MCF 10A (cell line): Measurements from ENCODE around the gene OR2C1. TPM values are rescaled to one million over a fixed set of nuclear protein-coding genes. Genes with fewer than 3 reads are reported as not detected.
A peak's percentile ranks its signal among the peaks of the same experiment; 100 is the strongest.

Source experiments
- BruUV-seq: library from RNA; stranded (reverse); fragments of 400-500 nt; replicated peaks from 2 replicates; lab custom pipeline; 2021; lab: Mats Ljungman, UMichigan
- CTCF ChIA-PET: fragments of 300-600 bp; sonication (Branson Sonifier 250); formaldehyde crosslinking; extraction: SDS; loops from one replicate; lab custom pipeline; 2021; ENCODE audit warnings: antibody characterized with exemption, inconsistent platforms; lab: Yijun Ruan, JAX
- POLR2A ChIA-PET: fragments of 300-600, 350-650 bp; sonication (Branson Sonifier 250); formaldehyde crosslinking; extraction: SDS; loops from one replicate; lab custom pipeline; 2020; ENCODE audit warnings: antibody characterized with exemption, inconsistent platforms; lab: Yijun Ruan, JAX
- DNase-seq: peaks from one replicate; pipeline ENCODE4 v3.0.0-alpha.2; 2018; ENCODE audit not compliant: unreplicated experiment
- H3K27ac Mint-ChIP-seq: one replicate; pipeline ENCODE4 v1.8.0; 2022; ENCODE audit warnings: mild to moderate bottlenecking, low read depth, mixed read lengths; ENCODE audit not compliant: unreplicated experiment
- H3K27me3 Mint-ChIP-seq: one replicate; pipeline ENCODE4 v1.8.0; 2022; ENCODE audit warnings: mixed read lengths; ENCODE audit not compliant: insufficient read depth, unreplicated experiment
- H3K36me3 Mint-ChIP-seq: one replicate; pipeline ENCODE4 v1.8.0; 2022; ENCODE audit warnings: mild to moderate bottlenecking, moderate library complexity, mixed read lengths; ENCODE audit not compliant: insufficient read depth, unreplicated experiment
- H3K4me1 Mint-ChIP-seq: one replicate; pipeline ENCODE4 v1.8.0; 2022; ENCODE audit warnings: mixed read lengths; ENCODE audit not compliant: insufficient read depth, unreplicated experiment
- H3K4me3 Mint-ChIP-seq: one replicate; pipeline ENCODE4 v1.8.0; 2022; ENCODE audit warnings: mild to moderate bottlenecking, moderate library complexity, mixed read lengths; ENCODE audit not compliant: unreplicated experiment
- H3K9me3 Mint-ChIP-seq: one replicate; pipeline ENCODE4 v1.8.0; 2022; ENCODE audit warnings: mixed read lengths; ENCODE audit not compliant: unreplicated experiment
- intact Hi-C: fragments of 100-400 bp; cut with micrococcal nuclease; formaldehyde crosslinking; loops from 2 replicates; pipeline ENCODE4 v1.14.1; 2022
- total RNA-seq: library from RNA; stranded (reverse); gene quantifications from 2 replicates; pipeline ENCODE4 v1.2.3, GENCODE V29; 2022
- TF ChIP-seq, protein P1 (sequence below): fragments of 200-600 bp; IDR thresholded peaks from one replicate; pipeline ENCODE4 v1.8.0; 2022; ENCODE audit warnings: antibody characterized with exemption, mild to moderate bottlenecking; ENCODE audit not compliant: unreplicated experiment

OR2C1 gene
- total RNA-seq, 1 experiment from 2014 or later = not detected

DNA sequence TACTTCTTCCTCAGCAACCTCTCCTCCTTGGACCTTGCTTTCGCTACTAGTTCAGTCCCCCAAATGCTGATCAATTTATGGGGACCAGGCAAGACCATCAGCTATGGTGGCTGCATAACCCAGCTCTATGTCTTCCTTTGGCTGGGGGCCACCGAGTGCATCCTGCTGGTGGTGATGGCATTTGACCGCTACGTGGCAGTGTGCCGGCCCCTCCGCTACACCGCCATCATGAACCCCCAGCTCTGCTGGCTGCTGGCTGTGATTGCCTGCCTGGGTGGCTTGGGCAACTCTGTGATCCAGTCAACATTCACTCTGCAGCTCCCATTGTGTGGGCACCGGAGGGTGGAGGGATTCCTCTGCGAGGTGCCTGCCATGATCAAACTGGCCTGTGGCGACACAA, 429 bp downstream of the OR2C1 start:
- Mint-ChIP-seq H3K27me3 (peaks cover 32% of the 10 kb centered on the region), H3K4me1 (no peaks in the 10 kb centered on the region), H3K4me3 (no peak overlapping the region), H3K27ac (no peak overlapping the region), H3K9me3 (peaks cover 7% of the 10 kb centered on the region), H3K36me3 (no peaks in the 10 kb centered on the region)
- POLR2A ChIA-PET = no interaction called here
- no TSS peak for BruUV-seq
- intact Hi-C loops = no loop called here
- CTCF ChIA-PET = no interaction called here
- DNase-seq = no peak
- TF ChIP-seq, protein P1, sequence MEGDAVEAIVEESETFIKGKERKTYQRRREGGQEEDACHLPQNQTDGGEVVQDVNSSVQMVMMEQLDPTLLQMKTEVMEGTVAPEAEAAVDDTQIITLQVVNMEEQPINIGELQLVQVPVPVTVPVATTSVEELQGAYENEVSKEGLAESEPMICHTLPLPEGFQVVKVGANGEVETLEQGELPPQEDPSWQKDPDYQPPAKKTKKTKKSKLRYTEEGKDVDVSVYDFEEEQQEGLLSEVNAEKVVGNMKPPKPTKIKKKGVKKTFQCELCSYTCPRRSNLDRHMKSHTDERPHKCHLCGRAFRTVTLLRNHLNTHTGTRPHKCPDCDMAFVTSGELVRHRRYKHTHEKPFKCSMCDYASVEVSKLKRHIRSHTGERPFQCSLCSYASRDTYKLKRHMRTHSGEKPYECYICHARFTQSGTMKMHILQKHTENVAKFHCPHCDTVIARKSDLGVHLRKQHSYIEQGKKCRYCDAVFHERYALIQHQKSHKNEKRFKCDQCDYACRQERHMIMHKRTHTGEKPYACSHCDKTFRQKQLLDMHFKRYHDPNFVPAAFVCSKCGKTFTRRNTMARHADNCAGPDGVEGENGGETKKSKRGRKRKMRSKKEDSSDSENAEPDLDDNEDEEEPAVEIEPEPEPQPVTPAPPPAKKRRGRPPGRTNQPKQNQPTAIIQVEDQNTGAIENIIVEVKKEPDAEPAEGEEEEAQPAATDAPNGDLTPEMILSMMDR = no peak

DNA sequence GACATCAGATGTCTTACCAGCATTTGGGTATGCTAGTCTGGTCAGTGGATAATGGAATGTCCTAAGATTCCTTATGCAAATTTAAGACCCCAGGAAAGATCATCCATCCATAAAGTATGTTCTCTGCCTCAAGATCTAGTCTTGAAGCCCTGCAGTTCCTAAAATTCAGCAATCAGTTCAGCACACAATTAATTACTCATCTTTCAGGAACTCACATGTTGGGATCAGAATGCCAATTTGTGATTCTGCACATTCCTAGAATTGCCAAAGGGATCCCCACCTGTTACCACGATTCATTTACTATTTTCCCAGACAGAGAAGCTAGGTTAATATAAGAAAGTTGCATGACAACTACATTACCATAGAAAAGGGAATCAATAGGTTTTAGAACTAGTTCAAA, 3.2 kb downstream of the OR2C1 start:
- H3K4me3 Mint-ChIP-seq = no peak overlapping the region
- no peaks in the 10 kb centered on the region for H3K36me3 Mint-ChIP-seq
- intact Hi-C loops = no loop called here
- no peak for DNase-seq
- TF ChIP-seq, protein P1 = no peak
- BruUV-seq = no TSS peak
- ChIA-PET CTCF (interaction anchor here (0.8 kb wide), 1 partner anchor 94 kb away, joined by 7 read pairs; no protein-coding TSS in a partner anchor), POLR2A (no interaction called here)
- no peaks in the 10 kb centered on the region for H3K4me1 Mint-ChIP-seq
- peaks cover 26% of the 10 kb centered on the region for H3K27me3 Mint-ChIP-seq
- peaks cover 7% of the 10 kb centered on the region for H3K9me3 Mint-ChIP-seq
- H3K27ac Mint-ChIP-seq = no peak overlapping the region

DNA sequence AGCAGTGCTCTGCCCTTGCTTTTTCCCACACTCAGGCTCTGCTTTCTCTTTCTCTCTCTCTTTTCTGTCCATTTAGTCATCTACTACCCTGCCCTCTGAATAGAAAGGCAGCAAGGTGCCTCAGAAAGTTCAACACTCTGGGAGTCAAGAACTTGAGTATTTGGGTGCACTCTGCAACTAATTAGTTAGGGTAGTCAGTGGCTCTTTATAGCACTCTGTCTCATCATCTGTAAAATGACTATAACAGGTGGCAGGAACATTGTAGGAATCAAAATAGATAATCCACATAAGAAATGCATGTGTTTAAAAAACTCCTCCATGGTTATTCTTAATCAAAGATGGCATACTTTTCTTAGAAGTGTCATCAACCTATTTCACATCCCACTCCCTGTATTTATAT, 7.2 kb downstream of the OR2C1 start:
- intact Hi-C loops = no loop called here
- Mint-ChIP-seq H3K27me3 (peaks cover 16% of the 10 kb centered on the region), H3K27ac (no peak overlapping the region), H3K4me1 (no peaks in the 10 kb centered on the region), H3K4me3 (no peak overlapping the region), H3K9me3 (peaks cover 6% of the 10 kb centered on the region), H3K36me3 (no peaks in the 10 kb centered on the region)
- TF ChIP-seq, protein P1 = no peak
- CTCF ChIA-PET = interaction anchor here (0.7 kb wide), 1 partner anchor 195 kb away, joined by 3 read pairs; no protein-coding TSS in a partner anchor
- POLR2A ChIA-PET = interaction anchor here (0.6 to 0.8 kb wide), 4 partner anchors 11 to 59 kb away, joined by 3 to 4 read pairs (median 4); no protein-coding TSS in a partner anchor
- DNase-seq = no peak
- no TSS peak for BruUV-seq

DNA sequence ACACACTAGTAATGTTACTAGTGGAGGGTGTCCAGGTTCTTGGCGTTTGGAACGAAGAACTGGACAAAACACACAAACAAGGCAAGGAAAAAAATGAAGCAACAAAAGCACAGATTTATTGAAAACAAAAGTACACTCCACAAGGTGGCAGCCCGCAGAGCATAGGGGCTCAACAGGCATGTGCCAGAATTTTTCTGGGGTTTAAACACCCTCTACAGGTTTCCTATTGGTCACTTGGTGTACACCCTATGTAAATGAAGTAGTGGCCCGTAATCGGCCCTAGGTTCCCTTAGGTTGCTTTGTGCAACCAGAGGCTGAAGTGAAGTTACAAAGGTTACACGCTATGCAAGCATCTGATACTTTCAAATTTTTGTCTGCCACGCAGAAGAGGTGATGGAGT, 8.1 kb downstream of the OR2C1 start:
- CTCF ChIA-PET = interaction anchor here (0.6 kb wide), 1 partner anchor 339 kb away, joined by 8 read pairs; no protein-coding TSS in a partner anchor
- Mint-ChIP-seq H3K9me3 (peaks cover 6% of the 10 kb centered on the region), H3K36me3 (no peaks in the 10 kb centered on the region), H3K27ac (no peak overlapping the region), H3K4me1 (no peaks in the 10 kb centered on the region), H3K27me3 (peaks cover 16% of the 10 kb centered on the region), H3K4me3 (no peak overlapping the region)
- TF ChIP-seq, protein P1 = no peak
- DNase-seq = peak; percentile 8
- POLR2A ChIA-PET = interaction anchor here (0.6 to 0.8 kb wide), 4 partner anchors 12 to 60 kb away, joined by 3 to 4 read pairs (median 4); no protein-coding TSS in a partner anchor
- no TSS peak for BruUV-seq
- intact Hi-C loops = no loop called here
